ENCODE data around the gene HNF1B.

The HNF1B gene

DNA sequence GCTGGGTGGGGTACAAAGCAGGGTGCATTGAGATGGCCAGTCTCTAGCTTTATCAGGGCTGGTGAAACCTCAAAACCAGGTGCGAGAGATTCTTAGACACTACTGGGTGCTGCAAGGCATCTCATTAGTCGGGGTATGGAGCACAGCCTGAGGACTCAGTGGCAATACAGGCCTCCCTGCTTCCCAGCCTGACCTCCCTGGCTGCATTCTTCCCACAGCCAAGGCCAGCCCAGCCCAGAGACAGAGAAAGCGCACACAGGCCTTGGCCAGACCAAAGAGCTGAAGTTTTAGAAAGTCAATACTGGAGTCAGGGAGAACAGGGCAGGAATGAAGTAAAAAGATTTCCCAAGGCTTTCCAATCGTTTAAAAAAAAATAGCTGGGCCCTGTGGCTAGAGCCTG lies 12.5 kb downstream of the HNF1B start:
- DNase-seq, result no peak

DNA sequence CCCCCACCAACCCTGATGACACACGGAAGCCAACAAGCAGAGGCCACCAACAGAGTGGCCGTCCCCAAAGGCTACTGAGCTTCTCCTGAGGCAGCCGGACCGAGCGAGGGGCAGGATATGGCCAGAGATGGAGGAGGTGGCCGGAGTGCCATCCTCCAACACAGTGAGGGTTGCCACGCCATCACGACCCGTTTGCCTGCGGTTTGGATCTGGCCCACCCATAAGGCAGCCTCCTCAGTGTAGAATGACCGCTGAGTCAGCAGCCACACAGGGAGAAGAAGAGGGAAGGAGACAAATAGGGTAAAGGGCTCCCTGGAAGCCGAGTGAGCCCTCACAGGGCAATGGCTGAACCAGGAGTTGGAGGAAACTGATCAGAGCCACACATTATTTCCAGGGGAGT lies 13.8 kb downstream of the HNF1B start:
- DNase-seq, result no peak

DNA sequence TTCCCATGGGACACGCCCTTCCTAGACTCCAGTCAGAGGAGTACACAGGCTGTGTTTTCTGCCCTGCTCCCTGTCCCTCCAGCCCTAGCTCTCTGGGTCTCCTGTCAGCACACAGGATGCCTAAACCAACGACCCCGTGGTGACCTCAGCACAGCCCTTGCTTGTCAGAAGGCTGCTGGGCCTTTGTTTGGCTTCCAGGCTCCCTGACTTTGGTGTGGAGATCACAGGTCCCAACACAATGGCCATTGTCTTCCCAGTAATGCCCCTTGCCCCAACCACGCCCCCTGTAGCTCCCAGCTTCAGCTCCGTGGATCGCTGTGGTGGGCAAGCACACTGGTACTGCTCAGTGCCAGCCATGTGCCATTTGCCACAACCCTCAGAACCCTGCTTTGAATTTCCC lies 15.0 kb downstream of the HNF1B start:
- no peak for DNase-seq

DNA sequence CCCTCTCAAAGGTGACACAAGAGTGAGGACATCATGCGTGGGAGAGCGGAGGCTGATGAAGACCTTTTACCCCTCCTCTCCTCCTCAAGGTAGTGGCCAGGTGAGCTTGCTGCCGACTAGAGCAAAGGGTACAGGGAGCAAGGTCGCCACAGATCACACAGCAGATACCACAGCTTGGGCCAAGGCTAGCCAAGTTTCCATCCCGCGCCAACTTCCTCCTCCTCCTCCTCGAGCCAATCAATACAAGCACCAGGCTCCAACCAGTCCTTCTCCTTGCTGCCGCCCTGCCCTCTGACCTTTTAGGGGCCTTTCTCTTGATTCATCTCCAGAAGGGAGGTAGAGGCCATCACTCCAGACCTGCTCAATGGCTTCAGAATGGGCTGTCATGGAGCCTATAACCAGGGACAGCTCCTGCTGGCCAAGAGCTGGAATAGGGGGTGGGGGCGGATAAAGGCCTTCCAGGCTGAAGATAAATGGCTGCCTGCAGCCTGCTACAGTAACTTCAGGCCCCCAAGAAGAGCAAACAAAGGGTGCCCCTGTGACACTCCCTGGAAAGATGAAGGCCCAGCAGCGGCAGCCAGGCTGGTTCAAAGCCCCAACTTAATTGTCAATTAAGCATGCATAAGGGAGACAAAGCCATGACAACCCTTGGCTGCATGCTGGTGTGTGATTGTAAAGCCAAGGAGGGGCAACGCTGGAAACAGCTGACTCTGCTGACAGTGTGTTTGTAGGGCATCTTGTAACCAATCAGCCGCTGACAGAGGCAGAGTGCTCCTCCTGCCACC lies 17.8 kb downstream of the HNF1B start:
- DNase-seq, result peak; percentile 74

GRCh38 chr17:37726248-37726647 lies 18.6 kb downstream of the HNF1B start:
- no peak for DNase-seq

- DNase-seq, result no peak
Observed at GRCh38 chr17:37725601-37726146, 19.2 kb downstream of the HNF1B start.

DNA sequence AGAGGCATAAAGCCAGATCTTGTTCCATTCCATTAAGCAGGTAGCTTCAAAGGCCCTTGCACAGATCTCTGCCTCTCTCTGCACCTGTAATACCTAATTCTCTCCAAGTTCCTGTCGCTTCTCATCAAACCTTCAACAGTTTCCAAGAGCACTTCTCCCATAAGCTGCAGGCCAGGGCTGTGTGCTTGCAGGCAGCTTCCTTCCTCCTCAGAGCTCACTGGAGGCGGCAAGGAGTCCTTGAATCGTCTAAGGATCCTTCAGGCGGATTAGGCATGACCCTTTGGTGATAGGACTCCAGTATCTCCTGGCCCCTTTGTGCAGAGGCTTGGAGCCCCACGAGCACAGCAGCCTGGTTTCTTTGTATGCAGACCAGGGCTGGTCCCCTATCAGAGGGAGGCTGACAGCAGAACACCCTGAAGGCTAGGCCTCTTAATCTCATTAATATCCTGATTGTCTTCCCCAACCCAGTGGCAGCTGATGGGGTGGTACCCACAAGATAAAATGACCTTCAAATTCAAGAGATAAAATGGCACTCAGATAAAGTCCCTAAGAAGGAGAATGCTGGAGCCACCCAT lies 19.8 kb downstream of the HNF1B start:
- DNase-seq, result no peak

DNA sequence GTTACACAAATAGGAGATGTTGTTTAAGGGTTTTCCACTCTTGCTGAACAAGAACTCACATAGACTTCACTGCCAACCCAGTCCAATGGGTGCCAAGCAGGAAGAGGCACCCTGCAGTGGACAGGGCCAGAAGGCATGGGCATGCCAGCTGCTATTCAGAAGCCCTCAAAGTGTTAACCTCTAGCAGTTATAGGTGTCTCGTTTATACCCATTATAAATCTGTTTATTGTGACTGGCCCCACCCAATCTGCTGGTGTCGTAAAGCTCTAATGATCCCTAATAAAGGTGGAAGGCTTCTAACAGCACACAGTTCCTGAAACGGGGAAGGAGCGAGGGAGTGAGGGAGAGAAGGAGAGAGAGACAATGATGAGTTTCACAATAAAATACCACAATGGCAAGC lies 23.9 kb downstream of the HNF1B start:
- no peak for DNase-seq

GRCh38 chr17:37719866-37720265 lies 25.0 kb downstream of the HNF1B start:
- no peak for DNase-seq

DNA sequence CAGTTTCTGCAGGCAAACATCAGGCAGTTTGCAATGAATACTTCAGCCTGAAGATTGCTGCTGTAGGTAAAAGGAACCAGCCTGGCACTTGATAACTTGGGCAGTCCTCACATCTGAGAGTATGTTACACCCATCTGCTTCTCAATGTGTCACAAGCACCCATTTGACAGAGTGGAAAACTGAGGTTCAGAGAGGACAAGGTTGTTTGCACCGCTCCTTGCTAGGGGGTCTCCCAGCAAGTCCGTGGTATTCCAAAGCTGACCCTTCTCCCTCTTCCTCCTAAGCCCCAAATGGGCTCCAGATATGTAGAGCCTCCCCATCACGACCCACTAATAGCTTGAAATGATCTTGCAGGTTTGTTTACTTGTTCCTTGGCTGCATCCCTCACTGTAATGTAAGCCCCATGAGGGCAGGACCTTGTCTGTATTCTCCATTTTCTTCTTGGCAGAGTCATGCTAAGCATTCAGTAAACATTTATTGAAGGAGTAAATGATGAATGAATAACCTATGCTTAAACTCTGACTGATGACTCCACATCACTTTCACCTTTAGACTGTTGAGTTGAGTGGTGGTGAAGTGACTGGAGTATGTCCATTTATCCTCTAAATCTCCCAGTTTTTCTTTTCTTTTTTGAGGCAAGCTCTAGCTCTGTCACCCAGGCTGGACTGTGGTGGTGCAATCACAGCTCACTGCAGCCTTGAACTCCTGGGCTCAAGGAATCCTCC lies 26.4 kb downstream of the HNF1B start:
- DNase-seq, result no peak

GRCh38 chr17:37717627-37718323 lies 27.1 kb downstream of the HNF1B start:
- no peak for DNase-seq

DNA sequence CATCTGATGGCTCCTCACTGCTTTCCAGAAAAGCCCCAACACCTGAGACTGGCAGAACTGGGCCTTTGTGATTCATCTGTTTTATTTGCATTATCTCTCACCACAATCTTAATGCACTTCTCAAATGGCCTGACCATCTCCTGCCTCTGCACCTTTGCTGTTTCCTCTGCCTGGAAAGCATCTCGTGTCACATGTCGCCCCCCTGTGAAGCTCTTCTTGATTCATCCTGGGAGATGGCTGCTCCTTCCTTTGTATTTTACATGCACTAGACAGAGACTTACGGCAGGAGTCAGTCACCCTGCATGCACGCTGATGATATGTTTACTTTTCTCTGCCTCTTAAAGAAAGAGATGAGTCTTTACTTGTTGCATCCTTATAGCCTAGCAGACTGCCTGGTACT lies 30.0 kb downstream of the HNF1B start:
- DNase-seq, result no peak

DNA sequence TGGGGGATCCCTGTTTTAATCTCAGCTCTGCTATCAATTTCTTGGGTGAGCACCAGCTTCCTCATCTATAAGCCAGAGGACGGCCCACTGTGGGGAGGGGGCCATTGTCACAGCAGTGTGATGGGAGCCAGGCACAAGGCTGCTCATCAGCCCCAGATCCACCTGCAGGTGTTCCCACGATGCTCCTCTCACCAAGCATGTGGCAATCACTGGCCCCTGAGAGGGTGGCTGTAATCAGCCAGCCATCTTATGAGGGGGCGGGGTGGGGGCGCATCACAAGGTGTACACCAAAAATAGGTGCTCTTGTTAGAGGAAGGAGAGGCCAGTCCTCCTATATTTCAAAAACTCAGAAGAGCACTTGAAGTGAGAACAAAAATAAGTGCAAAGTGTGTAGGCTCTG lies 31.2 kb downstream of the HNF1B start:
- no peak for DNase-seq

GRCh38 chr17:37713028-37713431 lies 31.8 kb downstream of the HNF1B start:
- DNase-seq, result no peak

DNA sequence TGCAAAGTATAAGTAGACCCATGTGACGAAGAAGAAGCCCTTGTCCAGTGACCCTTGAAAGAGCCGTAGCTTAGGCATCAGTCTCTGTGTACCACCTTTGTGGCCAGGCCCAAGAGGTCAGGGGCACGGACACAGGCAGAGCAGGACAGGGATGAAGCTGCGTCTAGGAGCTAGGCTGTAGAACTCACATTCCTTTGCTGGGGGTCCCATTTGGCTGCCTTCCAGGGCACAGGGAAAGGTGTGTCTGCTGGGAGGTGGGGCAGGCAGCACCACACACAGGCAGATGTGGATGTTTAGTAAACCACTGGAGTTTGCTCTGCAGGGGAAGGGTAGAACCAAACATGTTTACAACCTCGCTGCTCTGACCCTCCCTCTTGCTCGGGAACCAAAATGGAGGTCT lies 33.7 kb downstream of the HNF1B start:
- no peak for DNase-seq

DNA sequence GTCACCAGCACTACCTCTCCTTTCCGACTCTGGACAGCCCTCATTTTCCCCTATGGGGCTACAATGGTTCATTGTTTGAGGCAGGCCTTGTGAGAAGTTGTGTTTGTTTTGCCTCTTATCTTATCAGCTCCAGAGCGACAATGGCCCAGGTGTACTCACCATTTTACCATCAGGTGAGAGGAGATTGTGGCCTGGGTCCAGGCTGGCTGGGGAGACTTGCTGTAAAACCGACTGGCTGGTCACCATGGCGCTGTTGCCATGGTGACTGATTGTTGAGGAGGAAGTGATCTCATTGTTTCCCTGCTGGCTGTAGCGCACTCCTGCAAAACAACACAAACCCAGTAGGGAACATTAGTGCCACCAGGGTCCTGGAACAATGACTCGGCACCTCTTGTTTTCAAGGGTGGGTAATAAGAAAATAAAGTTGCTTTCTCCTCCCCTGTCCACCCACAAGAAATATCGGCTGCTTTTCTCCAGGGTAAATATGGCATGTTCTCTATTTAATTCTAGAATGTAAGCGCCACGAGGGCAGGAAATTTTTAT lies 34.4 kb downstream of the HNF1B start:
- peak; percentile 43 for DNase-seq

GRCh38 chr17:37708616-37709212 lies 36.1 kb downstream of the HNF1B start:
- DNase-seq, result no peak

DNA sequence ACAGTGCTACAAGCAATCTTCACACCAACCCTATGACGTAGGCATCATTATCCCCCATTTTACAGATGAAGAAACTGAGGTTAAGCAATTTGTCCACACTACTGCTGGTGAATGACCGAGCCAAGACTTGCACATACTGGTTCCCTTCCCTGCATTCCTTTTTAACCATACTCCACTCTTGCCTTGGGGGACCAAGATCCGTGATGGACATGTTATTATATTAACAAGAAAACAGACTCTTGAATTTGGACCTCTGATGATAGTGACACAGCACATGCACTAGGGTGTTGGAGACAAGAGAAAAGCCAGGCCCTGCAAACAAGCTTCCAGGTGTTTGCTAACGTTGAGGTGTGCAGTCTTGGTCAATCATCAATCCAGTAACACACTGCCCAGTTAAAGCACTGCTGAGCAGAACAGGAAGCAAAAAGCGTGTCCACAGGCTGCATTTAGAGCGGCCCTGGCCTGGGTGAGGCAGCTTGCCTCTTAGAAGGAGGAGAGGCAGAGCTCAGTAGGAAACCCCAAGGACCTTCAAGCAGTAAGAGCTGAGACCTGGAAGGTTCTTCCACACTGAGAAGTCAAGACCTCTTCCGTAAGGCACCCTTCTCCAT lies 36.7 kb downstream of the HNF1B start:
- DNase-seq, result no peak

- peak; percentile 32 for DNase-seq
Observed at GRCh38 chr17:37706446-37706845, 38.4 kb downstream of the HNF1B start.

DNA sequence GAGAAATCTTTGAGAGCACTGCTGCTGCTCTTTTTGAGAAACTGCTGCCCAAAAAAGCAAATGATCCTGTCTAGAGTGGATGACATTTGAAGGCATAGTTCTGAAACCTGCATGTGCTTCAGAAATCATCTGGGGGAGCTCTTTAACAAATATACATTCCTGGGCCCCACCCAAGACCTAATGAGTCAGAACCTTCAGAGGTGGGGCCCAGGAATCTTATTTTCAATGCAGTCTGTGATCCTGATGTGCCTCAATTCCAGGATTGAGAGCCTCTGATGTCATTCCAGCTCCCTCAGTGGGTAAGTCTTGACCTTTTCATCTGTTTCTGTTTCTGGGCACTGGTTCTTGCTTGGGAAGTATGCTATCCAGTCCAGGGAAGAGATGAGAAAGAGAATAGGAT lies 42.3 kb downstream of the HNF1B start:
- no peak for DNase-seq

- DNase-seq, result no peak
Observed at GRCh38 chr17:37701496-37701898, 43.4 kb downstream of the HNF1B start.

GRCh38 chr17:37700881-37701280 lies 44.0 kb downstream of the HNF1B start:
- no peak for DNase-seq
